Neural crest cell (in vitro differentiated cells): ENCODE results near the gene CRIP1. TPM values are rescaled to one million over a fixed set of nuclear protein-coding genes. Genes with fewer than 3 reads are reported as not detected.

Source experiments
- DNase-seq: peaks from one replicate; pipeline ENCODE4 v3.0.0; 2021; ENCODE audit warnings: low read depth, mixed read lengths, low spot score
- H3K27ac Mint-ChIP-seq: one replicate; pipeline ENCODE4 v1.8.0; 2021; ENCODE audit warnings: mild to moderate bottlenecking, mixed read lengths; ENCODE audit not compliant: unreplicated experiment
- H3K27me3 Mint-ChIP-seq: 2 replicates; pipeline ENCODE4 v1.8.0; 2021; ENCODE audit warnings: low read depth, mild to moderate bottlenecking, mixed read lengths
- H3K36me3 Mint-ChIP-seq: 2 replicates; pipeline ENCODE4 v1.8.0; 2021; ENCODE audit warnings: low read depth, mild to moderate bottlenecking, mixed read lengths
- H3K4me1 Mint-ChIP-seq: 2 replicates; pipeline ENCODE4 v1.8.0; 2021; ENCODE audit warnings: mixed read lengths
- H3K4me3 Mint-ChIP-seq: one replicate; pipeline ENCODE4 v1.8.0; 2021; ENCODE audit warnings: mild to moderate bottlenecking, mixed read lengths
- H3K9me3 Mint-ChIP-seq: 2 replicates; pipeline ENCODE4 v1.8.0; 2021; ENCODE audit warnings: mixed read lengths
- long read RNA-seq: library from polyadenylated mRNA; unstranded; transcript quantifications from one replicate; pipeline ENCODE4 v2.0.0, GENCODE V29; 2020
- total RNA-seq: library from RNA; stranded (reverse); gene quantifications from 2 replicates; pipeline ENCODE4 v1.2.1, GENCODE V29; 2021
- TF ChIP-seq, protein P1 (sequence below): fragments of 200-600 bp; sonication (generic); conservative IDR thresholded peaks from 2 replicates; pipeline ENCODE4 v1.5.0; 2021; ENCODE audit warnings: antibody characterized with exemption, mild to moderate bottlenecking

CRIP1 gene, protein sequence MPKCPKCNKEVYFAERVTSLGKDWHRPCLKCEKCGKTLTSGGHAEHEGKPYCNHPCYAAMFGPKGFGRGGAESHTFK
- total RNA-seq: 3.2 and 4.8 TPM in 2 replicates
- long read RNA-seq: 0 reads

GRCh38 chr14:105486163-105486973 lies at the start of gene CRIP1:
TSS of gene CRIP1 (plus strand) at chr14:105486886. CDS start at chr14:105487260, 374 bp downstream.
- no peak within 1 kb of the TSS for H3K27ac Mint-ChIP-seq
- H3K36me3 Mint-ChIP-seq: no peaks in the 10 kb centered on the region
- TF ChIP-seq, protein P1, sequence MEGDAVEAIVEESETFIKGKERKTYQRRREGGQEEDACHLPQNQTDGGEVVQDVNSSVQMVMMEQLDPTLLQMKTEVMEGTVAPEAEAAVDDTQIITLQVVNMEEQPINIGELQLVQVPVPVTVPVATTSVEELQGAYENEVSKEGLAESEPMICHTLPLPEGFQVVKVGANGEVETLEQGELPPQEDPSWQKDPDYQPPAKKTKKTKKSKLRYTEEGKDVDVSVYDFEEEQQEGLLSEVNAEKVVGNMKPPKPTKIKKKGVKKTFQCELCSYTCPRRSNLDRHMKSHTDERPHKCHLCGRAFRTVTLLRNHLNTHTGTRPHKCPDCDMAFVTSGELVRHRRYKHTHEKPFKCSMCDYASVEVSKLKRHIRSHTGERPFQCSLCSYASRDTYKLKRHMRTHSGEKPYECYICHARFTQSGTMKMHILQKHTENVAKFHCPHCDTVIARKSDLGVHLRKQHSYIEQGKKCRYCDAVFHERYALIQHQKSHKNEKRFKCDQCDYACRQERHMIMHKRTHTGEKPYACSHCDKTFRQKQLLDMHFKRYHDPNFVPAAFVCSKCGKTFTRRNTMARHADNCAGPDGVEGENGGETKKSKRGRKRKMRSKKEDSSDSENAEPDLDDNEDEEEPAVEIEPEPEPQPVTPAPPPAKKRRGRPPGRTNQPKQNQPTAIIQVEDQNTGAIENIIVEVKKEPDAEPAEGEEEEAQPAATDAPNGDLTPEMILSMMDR: no peak
- DNase-seq: no peak
- H3K4me3 Mint-ChIP-seq: peak within 1 kb of the TSS; percentile 57
- H3K27me3 Mint-ChIP-seq: peaks cover 57% of the 10 kb centered on the region
- H3K9me3 Mint-ChIP-seq: no peaks in the 10 kb centered on the region
- peaks cover 26% of the 10 kb centered on the region for H3K4me1 Mint-ChIP-seq

DNA sequence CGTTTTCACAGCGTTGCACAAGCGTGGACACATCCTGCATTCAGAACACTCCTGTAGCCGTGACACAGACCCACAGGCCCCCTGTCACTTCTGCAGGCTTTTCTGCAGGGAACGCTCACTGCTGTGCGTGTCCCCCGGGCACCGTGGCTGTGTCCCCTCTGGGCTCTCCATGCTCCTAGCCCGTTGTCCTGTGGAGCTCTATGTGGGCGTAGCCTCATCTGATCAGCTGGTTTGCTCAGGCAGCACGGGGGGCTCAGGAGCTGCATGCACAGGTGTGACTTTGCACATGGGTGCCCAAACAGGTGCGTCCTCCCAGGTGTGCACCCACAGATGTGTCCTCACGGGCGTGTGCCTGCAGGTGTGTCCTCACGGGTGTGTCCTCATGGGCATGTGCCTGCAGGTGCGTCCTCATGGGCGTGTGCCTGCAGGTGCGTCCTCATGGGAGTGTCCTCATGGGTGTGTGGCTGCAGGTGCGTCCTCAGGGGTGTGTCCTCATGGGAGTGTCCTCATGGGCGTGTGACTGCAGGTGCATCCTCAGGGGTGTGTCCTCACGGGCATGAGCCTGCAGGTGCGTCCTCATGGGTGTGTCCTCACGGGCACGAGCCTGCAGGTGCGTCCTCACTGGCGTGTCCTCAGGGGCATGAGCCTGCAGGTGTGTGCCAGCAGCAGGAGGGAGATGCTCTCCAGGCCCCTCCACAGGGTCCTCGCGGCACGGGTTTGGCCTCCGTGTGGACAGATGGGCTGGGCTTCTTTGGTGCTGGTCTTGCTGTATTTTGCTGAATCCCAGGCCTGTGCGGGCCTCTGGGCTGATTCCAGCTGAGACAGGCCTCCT lies 49.6 kb upstream of the CRIP1 start:
- H3K4me3 Mint-ChIP-seq: no peak overlapping the region
- DNase-seq: no peak
- H3K4me1 Mint-ChIP-seq: peaks cover 12% of the 10 kb centered on the region
- peaks cover 13% of the 10 kb centered on the region for H3K36me3 Mint-ChIP-seq
- H3K27ac Mint-ChIP-seq: no peak overlapping the region
- no peaks in the 10 kb centered on the region for H3K27me3 Mint-ChIP-seq
- TF ChIP-seq, protein P1: no peak
- H3K9me3 Mint-ChIP-seq: peaks cover 6% of the 10 kb centered on the region

DNA sequence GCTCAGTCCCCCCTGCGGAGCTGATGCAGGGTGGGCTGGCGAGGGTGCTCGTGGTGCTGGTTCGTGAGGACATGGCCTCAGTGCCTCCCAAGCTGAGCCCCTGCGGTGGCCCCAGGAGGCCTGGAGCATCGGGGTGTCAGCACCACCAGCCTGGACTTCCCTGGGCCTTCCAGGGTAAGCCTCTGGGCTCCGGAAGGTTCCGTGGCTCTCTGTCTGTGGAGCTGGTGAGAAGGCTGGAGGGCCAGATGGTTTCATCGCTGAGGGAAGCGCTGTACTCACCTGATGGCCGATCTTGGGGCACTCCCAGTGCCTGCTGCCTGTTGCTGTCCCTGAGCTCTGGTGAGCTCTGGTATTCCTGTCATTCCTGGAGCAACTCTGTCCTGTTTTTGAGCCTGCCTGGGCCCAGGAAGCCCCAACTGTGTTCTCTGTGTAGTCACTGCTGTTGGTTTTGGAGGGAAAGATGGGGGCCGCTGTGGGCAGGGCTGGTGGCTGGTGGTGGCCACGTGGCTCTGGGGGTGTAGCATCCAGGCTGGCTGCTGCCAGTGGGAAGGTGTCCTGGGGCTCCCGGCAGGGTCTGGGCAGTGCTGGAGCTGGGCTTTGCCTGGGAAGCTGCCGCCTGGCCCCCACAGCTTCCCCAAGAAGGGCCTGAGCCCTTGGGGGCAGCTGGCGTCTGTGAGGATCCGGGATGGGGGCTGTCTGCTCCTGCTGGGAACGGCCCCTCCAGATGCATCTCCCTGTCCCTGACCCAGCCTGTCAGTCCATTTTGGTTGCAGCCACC lies 48.8 kb upstream of the CRIP1 start:
- no peak overlapping the region for H3K4me3 Mint-ChIP-seq
- H3K27me3 Mint-ChIP-seq: no peaks in the 10 kb centered on the region
- peaks cover 9% of the 10 kb centered on the region for H3K4me1 Mint-ChIP-seq
- peaks cover 13% of the 10 kb centered on the region for H3K36me3 Mint-ChIP-seq
- H3K27ac Mint-ChIP-seq: no peak overlapping the region
- peaks cover 6% of the 10 kb centered on the region for H3K9me3 Mint-ChIP-seq
- TF ChIP-seq, protein P1: no peak
- no peak for DNase-seq

DNA sequence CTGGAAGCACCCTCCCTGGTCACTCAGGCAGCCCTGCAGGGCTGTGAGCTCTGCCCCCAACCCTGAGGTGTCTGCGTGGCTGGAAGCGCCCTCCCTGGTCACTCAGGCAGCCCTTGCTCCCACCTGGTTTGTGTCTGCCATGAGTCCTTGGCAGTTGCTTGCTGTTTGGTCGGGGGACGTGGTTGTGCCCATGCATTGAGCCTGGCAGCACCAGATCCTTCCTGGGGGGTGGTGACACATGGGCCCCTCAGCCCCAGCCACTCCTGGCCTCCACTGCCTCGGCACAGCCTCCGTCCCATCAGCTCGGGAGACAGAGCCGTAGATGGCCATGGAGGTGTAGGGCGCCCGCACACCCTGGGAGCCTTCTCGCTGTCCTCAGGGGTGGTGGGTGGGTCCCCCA lies 47.5 kb upstream of the CRIP1 start:
- H3K36me3 Mint-ChIP-seq: peaks cover 13% of the 10 kb centered on the region
- H3K4me1 Mint-ChIP-seq: peaks cover 5% of the 10 kb centered on the region
- H3K9me3 Mint-ChIP-seq: peaks cover 6% of the 10 kb centered on the region
- DNase-seq: no peak
- no peak overlapping the region for H3K27ac Mint-ChIP-seq
- H3K27me3 Mint-ChIP-seq: no peaks in the 10 kb centered on the region
- TF ChIP-seq, protein P1: no peak
- no peak overlapping the region for H3K4me3 Mint-ChIP-seq
